ENCODE measurements around the gene TWSG1. TPM values are rescaled to one million over a fixed set of nuclear protein-coding genes. Genes with fewer than 3 reads are reported as not detected.
"Not testable (repeated sequence)": the region's sequence is repeated elsewhere in the genome, so short reads cannot be mapped to it uniquely, and the experiment has no call there.

TWSG1 gene
- total RNA-seq, 1 donor from 2014 or later: 20.0 TPM

DNA sequence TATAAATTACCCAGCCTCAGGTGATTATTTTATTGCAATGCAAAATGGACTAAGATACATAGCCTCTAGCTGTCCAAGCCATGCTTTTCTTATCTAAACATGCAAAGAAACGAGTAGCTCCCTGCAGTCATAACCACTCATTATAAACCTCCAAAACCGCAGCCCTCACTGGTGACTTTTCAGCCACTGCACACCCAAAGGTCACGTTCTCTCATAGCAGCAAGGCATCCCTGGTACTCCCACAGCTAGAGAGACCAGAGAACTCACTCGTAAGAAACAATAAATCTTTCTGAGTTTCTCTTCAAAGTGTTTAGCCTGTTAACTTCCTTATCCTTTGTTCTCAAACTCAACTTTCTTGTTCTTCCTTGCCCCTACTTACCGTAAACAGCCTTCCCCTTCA lies 112.3 kb downstream of the TWSG1 start:
- TF ChIP-seq, protein P1, sequence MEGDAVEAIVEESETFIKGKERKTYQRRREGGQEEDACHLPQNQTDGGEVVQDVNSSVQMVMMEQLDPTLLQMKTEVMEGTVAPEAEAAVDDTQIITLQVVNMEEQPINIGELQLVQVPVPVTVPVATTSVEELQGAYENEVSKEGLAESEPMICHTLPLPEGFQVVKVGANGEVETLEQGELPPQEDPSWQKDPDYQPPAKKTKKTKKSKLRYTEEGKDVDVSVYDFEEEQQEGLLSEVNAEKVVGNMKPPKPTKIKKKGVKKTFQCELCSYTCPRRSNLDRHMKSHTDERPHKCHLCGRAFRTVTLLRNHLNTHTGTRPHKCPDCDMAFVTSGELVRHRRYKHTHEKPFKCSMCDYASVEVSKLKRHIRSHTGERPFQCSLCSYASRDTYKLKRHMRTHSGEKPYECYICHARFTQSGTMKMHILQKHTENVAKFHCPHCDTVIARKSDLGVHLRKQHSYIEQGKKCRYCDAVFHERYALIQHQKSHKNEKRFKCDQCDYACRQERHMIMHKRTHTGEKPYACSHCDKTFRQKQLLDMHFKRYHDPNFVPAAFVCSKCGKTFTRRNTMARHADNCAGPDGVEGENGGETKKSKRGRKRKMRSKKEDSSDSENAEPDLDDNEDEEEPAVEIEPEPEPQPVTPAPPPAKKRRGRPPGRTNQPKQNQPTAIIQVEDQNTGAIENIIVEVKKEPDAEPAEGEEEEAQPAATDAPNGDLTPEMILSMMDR (IDR thresholded peaks at IDR 0.05; ENCODE audit: unreplicated experiment): no peak
- Mint-ChIP-seq H3K4me3 (ENCODE audit: unreplicated experiment) (no peak overlapping the region), H3K27me3 (ENCODE audit: unreplicated experiment) (no peaks in the 10 kb centered on the region), H3K4me1 (ENCODE audit: unreplicated experiment) (no peaks in the 10 kb centered on the region), H3K9me3 (ENCODE audit: unreplicated experiment) (peaks cover 11% of the 10 kb centered on the region), H3K36me3 (ENCODE audit: low read depth, unreplicated experiment) (no peaks in the 10 kb centered on the region), H3K27ac (ENCODE audit: unreplicated experiment) (no peak overlapping the region)
- DNase-seq (ENCODE audit: low spot score): no peak

DNA sequence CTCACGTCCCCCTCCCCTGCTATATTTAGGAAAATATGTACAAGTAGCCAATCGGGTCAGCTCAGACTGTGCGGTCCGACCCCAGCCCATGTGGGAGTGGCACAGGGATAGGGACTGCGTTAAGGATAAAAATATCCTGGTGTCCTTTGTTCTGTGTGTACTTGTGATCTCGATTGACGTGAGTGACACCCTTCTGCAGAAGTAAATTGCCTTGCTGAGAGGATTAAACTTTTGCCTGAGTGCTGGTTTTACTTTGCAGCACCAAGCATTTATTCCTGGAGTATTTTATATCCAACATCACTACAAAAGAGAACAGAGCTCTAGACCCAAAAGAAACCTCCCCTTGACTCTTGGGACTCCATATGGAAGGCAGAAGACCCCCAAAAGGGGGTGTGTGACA lies 112.8 kb downstream of the TWSG1 start:
- Mint-ChIP-seq H3K36me3 (ENCODE audit: low read depth, unreplicated experiment) (no peaks in the 10 kb centered on the region), H3K27me3 (ENCODE audit: unreplicated experiment) (no peaks in the 10 kb centered on the region), H3K4me1 (ENCODE audit: unreplicated experiment) (no peaks in the 10 kb centered on the region), H3K27ac (ENCODE audit: unreplicated experiment) (no peak overlapping the region), H3K9me3 (ENCODE audit: unreplicated experiment) (peaks cover 11% of the 10 kb centered on the region), H3K4me3 (ENCODE audit: unreplicated experiment) (no peak overlapping the region)
- TF ChIP-seq, protein P1 (IDR thresholded peaks at IDR 0.05; ENCODE audit: unreplicated experiment): no peak
- no peak for DNase-seq (ENCODE audit: low spot score)

DNA sequence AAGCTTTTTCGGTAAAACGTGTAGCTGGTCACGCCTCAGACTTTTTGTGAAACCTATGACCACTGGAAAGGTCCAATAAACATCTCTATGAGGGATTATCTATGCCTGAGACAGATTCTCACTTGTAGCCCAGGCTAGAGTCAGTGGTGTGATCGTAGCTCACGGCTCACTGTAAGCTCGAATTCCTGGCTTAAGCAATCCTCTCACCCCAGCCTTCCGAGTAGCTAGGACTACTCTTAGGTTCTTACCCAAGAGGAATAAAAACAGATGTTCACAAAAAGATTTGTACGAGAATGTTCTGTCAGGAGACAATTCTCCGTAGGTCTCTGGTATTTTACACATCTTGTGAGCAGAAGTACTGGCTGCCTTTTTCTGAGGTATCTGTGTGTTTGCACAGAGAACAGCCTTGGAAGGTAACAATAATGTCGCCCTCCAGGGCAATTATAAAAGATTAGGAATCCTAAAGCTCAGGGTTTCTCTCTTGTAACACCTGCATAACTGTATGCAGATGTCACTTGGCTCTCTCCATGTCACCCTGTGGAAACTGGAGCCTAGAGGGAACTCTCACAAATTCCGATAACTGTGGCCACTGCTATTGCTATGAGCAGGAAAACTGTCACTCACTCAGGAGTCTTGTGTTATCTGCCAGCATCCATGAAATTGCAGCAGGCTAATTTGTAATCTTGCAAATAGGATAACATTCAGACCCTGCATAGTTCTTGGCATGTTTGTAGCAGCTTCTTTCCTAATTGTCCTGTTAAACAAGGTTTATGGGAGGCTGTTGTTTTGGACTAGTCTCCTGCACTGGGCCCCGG lies 115.2 kb downstream of the TWSG1 start:
- TF ChIP-seq, protein P1 (IDR thresholded peaks at IDR 0.05; ENCODE audit: unreplicated experiment): no peak
- H3K36me3 Mint-ChIP-seq (ENCODE audit: low read depth, unreplicated experiment): no peaks in the 10 kb centered on the region
- H3K27me3 Mint-ChIP-seq (ENCODE audit: unreplicated experiment): no peaks in the 10 kb centered on the region
- no peaks in the 10 kb centered on the region for H3K4me1 Mint-ChIP-seq (ENCODE audit: unreplicated experiment)
- no peak overlapping the region for H3K4me3 Mint-ChIP-seq (ENCODE audit: unreplicated experiment)
- DNase-seq (ENCODE audit: low spot score): no peak
- peaks cover 11% of the 10 kb centered on the region for H3K9me3 Mint-ChIP-seq (ENCODE audit: unreplicated experiment)
- H3K27ac Mint-ChIP-seq (ENCODE audit: unreplicated experiment): no peak overlapping the region

DNA sequence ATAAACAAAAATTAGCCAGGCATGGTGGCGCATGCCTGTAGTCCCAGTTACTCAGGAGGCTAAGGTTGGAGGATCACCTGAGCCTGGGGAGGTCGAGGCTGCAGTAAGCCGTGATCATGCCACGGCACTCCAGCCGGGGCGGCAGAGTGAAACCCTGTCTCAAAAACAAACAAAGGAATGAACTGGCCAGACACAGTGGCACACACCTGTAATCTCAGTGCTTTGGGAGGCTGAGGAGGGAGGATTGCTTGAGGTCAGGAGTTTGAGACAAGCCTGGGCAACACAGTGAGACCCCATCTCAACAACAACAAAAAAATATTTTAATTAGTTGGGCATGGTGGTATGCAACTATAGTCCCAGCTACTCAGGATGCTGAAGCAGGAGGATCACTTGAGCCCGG lies 116.3 kb downstream of the TWSG1 start:
- peaks cover 11% of the 10 kb centered on the region for H3K9me3 Mint-ChIP-seq (ENCODE audit: unreplicated experiment)
- H3K4me3 Mint-ChIP-seq (ENCODE audit: unreplicated experiment); DNase-seq (ENCODE audit: low spot score); H3K27me3 Mint-ChIP-seq (ENCODE audit: unreplicated experiment); H3K36me3 Mint-ChIP-seq (ENCODE audit: low read depth, unreplicated experiment); H3K27ac Mint-ChIP-seq (ENCODE audit: unreplicated experiment); H3K4me1 Mint-ChIP-seq (ENCODE audit: unreplicated experiment): not testable (repeated sequence)

Other genes starting within 250 kb of the TWSG1 start
- gene NDUFV2, start 232.1 kb upstream of the TWSG1 start, total RNA-seq (ENCODE audit: unreplicated experiment): 102 TPM
- 32.9 TPM for gene ANKRD12, start 198.0 kb upstream of the TWSG1 start, total RNA-seq (ENCODE audit: unreplicated experiment)
- gene RALBP1, start 140.7 kb downstream of the TWSG1 start, total RNA-seq (ENCODE audit: unreplicated experiment): 56.8 TPM

All from endothelial cell (in vitro differentiated cells).